ENCODE results near the gene PFDN2.
"Not testable (repeated sequence)": the region's sequence is repeated elsewhere in the genome, so short reads cannot be mapped to it uniquely, and the experiment has no call there.

PFDN2 gene

DNA sequence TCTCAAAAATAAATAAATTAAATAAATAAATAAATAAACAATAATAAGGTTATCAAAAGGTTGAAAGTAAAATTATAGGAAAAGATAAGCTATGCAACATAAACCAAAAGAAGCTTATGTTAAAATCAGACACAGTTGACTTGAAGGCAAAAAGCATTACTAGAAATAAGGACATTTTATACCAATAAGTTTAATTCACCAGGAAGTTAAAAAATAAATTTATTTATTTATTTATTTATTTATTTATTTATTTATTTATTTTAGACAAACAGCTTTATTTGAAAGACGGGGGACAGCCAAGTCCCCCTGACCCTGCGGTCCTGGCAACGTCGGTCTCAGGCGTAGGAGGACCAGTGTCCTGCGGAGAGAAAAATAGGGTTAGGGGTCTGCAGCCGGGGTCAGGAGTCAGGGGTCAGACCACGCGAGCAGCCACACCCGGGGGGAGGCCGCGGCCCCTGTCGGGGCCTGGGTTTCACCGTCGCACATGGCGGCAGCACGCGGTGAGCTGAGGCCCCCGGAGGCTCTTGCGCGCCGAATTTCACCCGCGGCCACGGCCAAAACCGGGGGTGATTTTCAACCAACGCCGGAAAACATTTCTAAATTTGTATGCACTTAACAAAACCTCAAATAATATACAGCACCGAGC, 23.0 kb upstream of the PFDN2 start:
- no peak for DNase-seq
- in situ Hi-C loops (cut with HindIII; ENCODE audit: low pct_ligation_motif_present, low pct_unique_long_range_greater_than_20kb, low sequenced_read_pairs) = no loop called here

DNA sequence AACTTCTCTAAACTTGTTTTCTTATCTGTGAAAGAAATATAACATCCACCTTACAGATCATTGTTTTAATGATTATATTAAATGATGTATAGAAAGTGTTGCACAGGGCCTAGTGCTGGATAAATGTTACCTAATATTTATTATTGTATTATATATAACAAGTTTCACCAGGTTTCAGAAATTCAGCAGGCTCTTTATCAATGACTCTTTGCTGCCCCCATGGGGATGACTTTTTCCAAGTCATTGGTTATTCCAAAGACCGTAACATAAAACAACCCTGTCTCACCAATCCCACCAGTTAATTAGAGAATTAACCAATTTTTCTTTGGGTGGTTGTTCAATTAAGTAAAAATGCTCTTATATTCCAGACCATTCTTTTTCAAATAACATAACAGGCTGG, 21.9 kb upstream of the PFDN2 start:
- DNase-seq = peak; percentile 60
- in situ Hi-C loops (cut with HindIII; ENCODE audit: low pct_ligation_motif_present, low pct_unique_long_range_greater_than_20kb, low sequenced_read_pairs) = no loop called here

DNA sequence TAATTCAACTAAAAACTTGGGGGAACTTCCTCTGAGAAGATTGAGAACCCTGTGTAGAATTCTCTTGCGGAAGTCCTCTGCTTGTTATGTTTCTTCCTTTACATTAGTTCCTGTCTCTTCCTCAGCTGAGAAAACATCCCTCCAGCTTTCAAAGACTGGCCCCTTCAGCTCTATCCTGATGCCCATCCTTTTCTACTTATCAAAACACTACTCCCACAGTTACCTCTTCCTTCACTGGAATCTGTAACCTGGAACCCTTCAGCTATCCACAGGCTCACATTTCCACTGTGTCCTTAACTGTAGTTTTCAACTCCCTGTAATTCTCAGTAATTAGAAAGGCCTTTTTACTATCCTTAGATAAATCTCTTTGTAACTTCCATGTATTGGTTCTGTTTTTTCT, 20.6 kb upstream of the PFDN2 start:
- no peak for DNase-seq
- in situ Hi-C loops (cut with HindIII; ENCODE audit: low pct_ligation_motif_present, low pct_unique_long_range_greater_than_20kb, low sequenced_read_pairs) = no loop called here

DNA sequence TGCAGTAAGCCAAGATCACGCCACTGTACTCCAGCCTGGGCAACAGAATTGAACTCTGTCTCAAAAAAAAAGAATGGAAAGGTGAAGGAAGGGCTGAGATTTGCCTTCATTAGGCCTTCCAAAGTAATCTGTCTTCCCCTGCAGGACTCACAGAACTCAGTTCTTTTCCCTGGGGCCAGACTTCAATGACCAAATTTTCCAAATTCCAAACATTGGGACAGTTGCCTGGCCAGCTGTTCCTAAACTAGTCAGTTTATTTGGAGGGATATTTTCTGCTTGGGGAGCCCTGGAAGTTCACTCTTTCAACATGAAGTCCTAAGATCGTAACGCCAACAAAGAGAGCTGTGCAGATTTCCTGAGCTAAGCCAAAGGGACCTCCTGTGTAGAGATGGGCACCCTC, 20.0 kb upstream of the PFDN2 start:
- no peak for DNase-seq
- in situ Hi-C loops (cut with HindIII; ENCODE audit: low pct_ligation_motif_present, low pct_unique_long_range_greater_than_20kb, low sequenced_read_pairs) = no loop called here

DNA sequence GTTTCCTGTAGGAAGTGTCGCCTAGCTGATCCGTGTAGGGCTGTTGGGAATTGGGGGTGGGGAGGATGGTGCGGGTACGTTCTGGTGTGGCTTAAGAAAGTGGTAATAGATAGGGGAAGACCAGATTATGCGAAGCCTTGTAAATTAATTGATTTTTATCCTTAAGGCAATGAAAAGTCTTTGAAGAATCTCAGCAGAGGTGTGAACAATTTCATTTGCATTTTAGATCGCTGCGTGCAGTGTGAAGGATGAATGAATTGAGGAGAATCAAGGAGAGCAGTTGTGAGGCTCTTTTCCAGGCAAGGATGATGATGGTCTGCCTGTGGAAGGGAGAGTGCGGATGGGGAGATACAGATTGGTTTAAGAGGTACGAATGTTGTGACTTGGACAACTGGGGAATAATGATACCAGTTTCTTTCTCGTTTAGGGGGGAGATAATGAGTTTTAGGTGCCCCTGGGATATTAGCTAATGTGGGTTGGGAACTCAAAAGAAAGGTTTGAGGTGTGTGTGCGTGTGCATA, 15.4 kb upstream of the PFDN2 start:
- in situ Hi-C loops (cut with HindIII; ENCODE audit: low pct_ligation_motif_present, low pct_unique_long_range_greater_than_20kb, low sequenced_read_pairs) = no loop called here
- DNase-seq = no peak

DNA sequence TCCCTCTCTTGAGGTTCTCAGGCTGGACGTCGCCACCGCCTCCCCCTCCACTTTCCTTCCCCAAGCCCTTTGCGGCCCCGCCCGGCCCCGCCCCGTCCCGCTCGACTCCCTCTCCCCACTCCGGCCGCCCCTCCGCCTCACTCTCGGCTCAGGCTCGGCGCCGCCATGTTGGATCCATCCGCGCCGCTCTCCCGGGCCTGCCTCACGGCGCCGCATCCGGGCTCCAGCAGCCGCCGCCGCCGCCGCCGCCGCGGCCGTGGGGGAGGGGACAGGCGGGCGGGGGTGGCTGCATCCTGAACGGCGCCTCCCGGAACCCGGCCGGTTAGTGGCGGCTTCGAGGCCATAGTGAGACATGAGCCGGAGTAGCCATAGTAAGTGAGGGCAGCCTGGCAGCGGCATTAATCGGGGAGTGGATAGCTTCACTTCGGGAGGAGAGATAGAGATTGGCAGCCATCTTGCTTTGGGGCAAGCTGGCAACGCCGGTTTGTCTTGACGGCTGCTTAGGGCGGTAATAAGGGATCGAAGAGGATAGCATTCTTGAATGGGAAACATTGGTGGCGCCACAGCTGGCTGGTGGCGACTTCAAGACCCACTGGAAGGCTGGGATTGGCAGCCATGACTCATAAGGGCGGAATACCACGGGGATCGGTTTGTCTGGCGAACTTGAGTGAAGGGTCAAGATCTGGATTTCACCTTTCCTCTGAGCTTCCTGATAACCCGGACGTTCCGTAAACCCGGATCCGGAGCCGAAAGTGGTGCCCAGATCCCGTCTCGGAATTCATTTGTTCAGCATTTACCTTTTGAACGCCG, 14.8 kb upstream of the PFDN2 start, which contains the start of gene DEDD:
TSS of gene DEDD (minus strand) at position 258 of the 810 bp plus-strand sequence. CDS start 8,205 bp downstream, outside the sequence.
- in situ Hi-C loops (cut with HindIII; ENCODE audit: low pct_ligation_motif_present, low pct_unique_long_range_greater_than_20kb, low sequenced_read_pairs) = no loop called here
- peak; percentile 98 for DNase-seq

DNA sequence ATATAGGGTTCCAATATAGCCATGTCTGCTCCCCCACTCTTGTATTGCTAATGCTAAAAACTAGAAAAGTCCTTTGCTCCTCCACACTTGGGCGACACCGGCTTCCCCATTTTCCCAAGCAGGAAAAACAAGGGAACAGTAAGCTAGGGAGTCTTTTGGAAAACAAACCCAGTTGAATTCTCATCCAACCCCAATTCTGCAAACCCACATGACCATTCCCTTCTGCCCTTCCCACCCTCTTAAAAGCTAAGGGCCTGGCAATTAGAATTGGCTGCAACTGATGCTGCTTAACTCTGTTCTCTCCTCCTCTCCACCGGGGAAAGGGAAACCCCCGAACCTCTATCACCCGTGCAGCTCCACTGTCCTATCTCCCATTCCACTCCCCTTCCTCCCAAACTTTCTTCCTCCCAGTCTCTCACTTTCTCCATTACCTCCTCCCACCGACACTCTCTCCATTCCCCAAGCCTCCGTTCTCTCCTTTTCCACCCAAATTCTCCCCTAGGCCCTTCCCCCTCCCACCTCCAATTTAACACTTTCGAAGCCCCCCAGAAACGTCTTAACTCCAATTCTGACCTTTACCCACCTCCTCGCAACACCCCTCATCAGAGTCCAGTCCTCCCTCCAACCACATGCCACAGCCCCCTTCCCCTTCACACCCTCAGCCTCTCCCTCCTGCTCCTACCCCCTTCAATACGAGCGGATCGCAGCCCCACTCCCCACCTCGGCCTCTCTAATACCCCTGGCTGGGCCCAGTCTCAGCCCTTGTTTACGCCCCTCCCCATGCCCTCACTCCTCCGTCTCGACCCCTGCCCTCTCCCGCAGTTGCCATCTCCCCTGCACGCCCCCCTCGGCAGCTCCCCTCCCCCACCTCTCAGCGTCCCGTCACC, 13.9 kb upstream of the PFDN2 start:
- peak; percentile 18 for DNase-seq
- in situ Hi-C loops (cut with HindIII; ENCODE audit: low pct_ligation_motif_present, low pct_unique_long_range_greater_than_20kb, low sequenced_read_pairs) = no loop called here

DNA sequence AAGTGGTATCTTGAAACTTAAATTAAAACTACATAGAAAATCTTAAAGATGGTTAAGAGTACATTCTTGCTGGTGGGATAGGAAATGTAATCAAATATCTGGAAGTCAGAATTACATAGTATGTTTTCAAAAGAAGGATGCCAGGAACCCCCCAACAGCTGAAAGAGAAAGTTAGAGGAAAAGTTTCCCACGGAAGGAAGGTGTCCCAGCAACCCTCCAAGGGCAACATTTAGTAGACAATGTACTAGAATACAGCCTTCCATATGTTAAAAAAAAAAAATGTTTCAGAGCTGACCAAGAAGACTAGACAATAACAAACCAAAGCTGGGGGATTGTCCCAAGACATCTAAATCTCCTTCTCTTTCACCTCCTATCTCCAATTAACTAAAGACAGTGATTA, 12.4 kb upstream of the PFDN2 start:
- DNase-seq = no peak
- in situ Hi-C loops (cut with HindIII; ENCODE audit: low pct_ligation_motif_present, low pct_unique_long_range_greater_than_20kb, low sequenced_read_pairs) = no loop called here

DNA sequence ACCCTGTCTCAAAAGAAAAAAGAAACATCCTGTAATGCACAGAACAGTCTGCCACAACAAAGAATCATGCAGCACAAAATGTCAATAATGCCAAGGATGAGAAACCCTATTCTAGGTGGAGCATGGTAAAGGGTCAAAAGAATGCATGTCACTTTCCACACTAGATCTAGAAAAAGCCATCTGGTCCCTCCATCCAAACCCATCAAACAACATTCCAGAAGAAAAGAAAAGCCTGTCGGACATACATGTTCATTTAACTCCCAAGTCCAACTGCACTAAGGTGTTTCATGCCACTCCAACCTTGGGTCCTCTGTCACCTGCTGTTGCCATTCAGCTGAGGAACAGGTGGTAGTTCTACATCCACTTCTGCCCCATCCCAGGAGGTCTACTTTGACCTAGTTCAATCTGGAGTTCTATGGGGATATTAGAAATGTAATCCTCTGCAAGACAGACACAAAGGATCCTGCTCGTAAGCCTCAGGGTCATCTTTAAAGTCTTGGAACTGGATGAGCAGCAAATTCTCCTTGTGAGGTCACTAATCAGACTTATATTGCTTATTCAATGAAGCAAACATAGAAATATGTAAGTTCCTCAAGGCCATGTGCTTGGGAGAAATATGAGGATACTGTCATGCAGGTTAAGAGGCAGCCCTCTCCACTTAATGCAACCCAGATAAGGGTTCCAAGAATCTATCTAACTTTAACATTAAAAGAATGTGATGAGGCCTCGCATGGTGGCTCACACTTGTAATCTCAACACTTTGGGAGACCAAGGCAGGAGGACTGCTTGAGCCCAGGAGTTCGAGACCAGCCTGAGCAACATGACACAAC, 11.0 kb upstream of the PFDN2 start:
- DNase-seq = no peak

DNA sequence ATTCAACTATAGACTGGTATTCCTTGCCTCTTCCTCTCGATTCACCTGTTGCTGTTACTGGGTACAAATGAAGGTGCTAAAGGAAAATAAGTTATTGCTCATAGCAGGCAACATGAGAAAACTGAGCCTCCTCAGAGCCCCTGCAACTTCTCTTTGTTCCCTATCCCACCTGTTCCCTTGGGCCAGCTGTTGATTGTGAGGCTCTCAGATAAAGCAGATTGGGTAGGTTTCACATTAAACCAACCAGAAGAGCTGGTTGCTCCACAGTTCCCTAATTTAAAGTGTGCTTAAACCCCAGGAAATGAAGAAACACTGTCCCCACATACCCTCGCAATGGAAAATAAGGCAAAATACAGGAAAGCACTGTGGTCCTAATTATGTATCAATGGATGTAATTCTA, 9.8 kb upstream of the PFDN2 start:
- DNase-seq = no peak
- in situ Hi-C loops (cut with HindIII; ENCODE audit: low pct_ligation_motif_present, low pct_unique_long_range_greater_than_20kb, low sequenced_read_pairs) = no loop called here

More for the DNA sequence above, 11.0 kb upstream of the PFDN2 start:
- in situ Hi-C loops (cut with HindIII; ENCODE audit: low pct_ligation_motif_present, low pct_unique_long_range_greater_than_20kb, low sequenced_read_pairs) = no loop called here

DNA sequence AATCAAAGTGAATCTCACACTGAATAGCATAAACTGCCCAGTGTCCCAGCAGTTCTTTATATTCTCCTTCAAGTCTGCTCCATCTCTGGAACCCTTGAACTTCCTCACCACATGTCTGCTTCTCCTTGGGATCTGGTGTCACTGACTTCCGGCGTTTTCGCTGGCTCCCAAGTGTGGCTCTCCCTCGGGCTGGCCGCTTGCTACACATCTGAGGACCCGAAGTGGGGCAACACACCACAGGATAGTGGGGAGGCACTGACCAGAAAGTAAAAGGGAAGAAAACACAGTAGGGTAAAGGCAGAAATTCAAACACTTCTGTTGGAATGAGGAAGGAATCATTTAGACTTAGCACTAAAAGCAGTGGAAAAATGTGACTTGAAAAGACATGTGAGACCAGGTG, 5.1 kb upstream of the PFDN2 start:
- DNase-seq = no peak
- in situ Hi-C loops (cut with HindIII; ENCODE audit: low pct_ligation_motif_present, low pct_unique_long_range_greater_than_20kb, low sequenced_read_pairs) = no loop called here

DNA sequence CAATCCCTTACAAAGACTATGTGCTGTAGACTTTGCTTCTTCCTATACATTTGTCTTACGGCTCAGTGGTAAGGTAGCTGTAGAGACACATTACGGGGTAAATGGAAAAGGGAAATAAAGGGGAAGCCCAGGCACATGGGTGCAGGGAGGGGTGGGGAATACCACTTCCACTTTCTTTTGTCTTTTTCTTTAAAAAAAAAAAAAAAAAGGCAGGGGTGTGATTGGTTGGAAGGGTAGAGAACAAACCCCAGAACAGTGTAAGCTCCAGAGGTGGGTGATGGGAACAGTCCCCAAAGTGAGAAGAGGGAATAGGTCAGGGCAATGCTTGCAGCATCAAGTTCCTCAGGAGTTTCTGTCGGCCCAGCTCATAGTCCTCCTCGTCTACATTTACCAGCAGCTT, 4.0 kb upstream of the PFDN2 start:
- DNase-seq = no peak
- in situ Hi-C loops (cut with HindIII; ENCODE audit: low pct_ligation_motif_present, low pct_unique_long_range_greater_than_20kb, low sequenced_read_pairs) = no loop called here

DNA sequence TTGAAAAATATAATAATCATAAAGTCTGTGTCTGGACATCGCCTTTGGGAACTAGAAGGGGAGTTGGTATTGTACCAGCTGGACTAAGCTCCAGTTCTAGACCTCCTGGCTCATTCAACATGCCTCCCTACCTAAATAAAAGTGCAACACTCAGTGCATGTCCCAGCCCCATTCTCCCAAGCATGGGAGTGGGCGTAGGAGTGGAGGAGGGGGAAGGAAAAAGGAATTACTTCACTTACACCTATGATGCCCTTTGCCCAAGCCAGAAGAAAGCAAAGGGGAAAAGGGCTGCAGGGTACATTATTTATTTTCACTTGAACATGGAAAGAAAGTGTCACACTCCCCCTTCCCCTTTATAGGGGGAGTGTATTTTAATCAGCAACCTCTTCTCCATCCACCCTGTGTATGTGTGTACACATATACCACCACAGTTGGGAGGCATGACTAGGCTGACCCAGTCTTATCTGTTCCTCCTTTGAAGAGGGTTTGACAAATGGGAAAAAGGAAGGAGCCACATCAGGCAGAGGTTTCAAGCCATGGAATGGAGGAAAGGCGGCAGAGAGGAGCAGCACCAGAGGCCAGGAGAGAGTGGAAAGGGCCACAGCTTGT, 3.3 kb upstream of the PFDN2 start:
- in situ Hi-C loops (cut with HindIII; ENCODE audit: low pct_ligation_motif_present, low pct_unique_long_range_greater_than_20kb, low sequenced_read_pairs) = no loop called here
- no peak for DNase-seq

DNA sequence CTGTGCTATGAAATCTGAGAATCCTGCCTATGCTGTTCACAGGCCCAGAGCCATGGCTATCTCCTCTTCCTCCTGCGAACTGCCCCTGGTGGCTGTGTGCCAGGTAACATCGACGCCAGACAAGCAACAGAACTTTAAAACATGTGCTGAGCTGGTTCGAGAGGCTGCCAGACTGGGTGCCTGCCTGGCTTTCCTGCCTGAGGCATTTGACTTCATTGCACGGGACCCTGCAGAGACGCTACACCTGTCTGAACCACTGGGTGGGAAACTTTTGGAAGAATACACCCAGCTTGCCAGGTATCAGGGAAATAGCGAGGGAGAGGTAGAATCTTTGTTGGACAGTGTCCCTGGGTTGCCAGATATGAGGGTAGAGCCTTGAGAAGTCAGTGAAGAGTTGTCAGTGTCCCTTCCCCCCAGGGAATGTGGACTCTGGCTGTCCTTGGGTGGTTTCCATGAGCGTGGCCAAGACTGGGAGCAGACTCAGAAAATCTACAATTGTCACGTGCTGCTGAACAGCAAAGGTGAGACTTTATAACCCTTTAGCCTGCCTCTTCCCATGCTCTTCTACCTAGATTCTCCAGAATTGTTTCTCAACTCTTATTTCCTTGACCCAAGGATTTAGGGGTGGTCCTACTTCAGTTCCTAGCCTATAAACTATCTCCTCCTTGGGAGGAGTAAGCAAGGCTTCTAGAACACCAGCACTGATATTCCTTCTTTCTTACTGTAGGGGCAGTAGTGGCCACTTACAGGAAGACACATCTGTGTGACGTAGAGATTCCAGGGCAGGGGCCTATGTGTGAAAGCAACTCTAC, 1.5 kb upstream of the PFDN2 start:
- peak; percentile 77 for DNase-seq
- in situ Hi-C loops (cut with HindIII; ENCODE audit: low pct_ligation_motif_present, low pct_unique_long_range_greater_than_20kb, low sequenced_read_pairs) = no loop called here

DNA sequence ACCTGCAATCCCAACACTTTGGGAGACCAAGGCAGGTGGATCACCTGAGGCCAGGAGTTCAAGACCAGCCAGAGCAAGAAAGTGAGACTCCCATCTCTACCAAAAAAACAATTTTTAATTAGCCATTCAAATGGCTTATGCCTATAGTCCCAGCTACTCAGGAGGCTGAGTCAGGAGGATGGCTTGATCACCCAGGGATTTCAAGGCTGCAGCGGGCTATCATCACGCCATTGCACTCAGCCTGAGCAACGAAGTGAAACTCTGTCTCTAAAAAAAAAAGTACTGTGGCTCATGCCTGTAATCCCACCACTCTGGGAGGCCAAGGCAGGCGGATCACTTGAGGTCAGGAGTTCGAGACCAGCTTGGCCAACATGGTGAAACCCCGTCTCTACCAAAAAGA, 1.9 kb downstream of the PFDN2 start:
- in situ Hi-C loops (cut with HindIII; ENCODE audit: low pct_ligation_motif_present, low pct_unique_long_range_greater_than_20kb, low sequenced_read_pairs); DNase-seq: not testable (repeated sequence)

DNA sequence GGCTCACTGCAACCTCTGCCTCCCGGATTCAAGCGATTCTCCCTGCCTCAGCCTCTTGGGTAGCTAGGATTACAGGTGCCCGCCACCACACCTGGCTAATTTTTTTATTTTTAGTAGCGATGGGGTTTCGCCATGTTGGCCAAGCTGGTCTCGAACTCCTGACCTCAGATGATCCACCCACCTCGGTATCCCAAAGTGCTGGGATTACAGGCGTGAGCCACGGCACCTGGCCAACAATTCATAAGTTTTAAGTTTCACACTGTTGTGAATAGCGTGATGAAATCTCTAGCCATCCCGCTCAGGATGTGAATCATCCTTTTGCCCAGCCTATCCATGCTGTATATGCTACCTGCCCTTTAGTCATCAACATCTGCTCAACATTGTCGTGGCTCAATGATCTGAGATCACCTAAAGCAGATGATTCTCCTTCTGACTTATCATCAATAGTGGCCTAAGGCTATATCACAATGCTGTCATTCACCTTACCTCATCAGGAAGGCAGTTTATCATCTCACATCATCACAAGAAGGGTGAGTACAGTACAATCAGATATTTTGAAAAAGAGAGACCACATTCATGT, 2.6 kb downstream of the PFDN2 start:
- in situ Hi-C loops (cut with HindIII; ENCODE audit: low pct_ligation_motif_present, low pct_unique_long_range_greater_than_20kb, low sequenced_read_pairs) = no loop called here
- DNase-seq = peak; percentile 93

DNA sequence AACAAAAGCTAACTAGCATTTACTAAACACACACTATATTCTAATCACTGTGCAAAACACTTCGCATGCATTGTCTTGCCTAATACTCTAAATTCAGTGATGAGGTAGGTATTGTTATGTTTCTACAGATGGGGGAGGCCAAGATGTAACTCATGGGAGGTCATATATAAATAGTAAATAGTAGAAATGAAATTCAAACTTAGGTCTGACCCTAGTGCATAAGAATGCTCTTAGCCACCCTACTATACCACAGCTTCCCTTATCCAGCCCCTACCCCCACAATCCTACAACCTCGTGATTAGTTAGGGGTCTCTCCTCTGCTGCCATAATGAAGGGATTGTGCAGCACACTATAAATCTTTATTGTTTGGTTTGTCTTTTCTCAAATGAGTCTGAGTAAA, 3.3 kb downstream of the PFDN2 start:
- no peak for DNase-seq

More for the DNA sequence above, 3.3 kb downstream of the PFDN2 start:
- in situ Hi-C loops (cut with HindIII; ENCODE audit: low pct_ligation_motif_present, low pct_unique_long_range_greater_than_20kb, low sequenced_read_pairs) = no loop called here
